ENCODE measurements around the gene OLFM2. TPM values are rescaled to one million over a fixed set of nuclear protein-coding genes. Genes with fewer than 3 reads are reported as not detected.

The OLFM2 gene
- total and polyA plus RNA-seq, 2 experiments from 2014 or later, result 58.1 to 117 TPM

GRCh38 chr19:9910625-9911024, 25.7 kb downstream of the OLFM2 start:
- DNase-seq (ENCODE audit: low spot score) (no peak), ATAC-seq (no peak)
- Histone ChIP-seq H2AFZ (no peak overlapping the region), H4K20me1 (replicated peaks; ENCODE audit: insufficient read depth) (peaks cover 38% of the 10 kb centered on the region), H3K27ac (ENCODE audit: low read depth) (no peak overlapping the region), H3K79me2 (replicated peaks; ENCODE audit: insufficient read depth) (peaks cover 60% of the 10 kb centered on the region), H3K4me3 (no peak overlapping the region), H3K4me2 (no peak overlapping the region), H3K36me3 (ENCODE audit: insufficient read depth) (no peaks in the 10 kb centered on the region), H3K9me2 (ENCODE audit: insufficient read depth) (no peaks in the 10 kb centered on the region), H3F3A (replicated peaks; ENCODE audit: low read depth) (0 out of 2 replicates have a peak, but pooled peaks cover 4% of the 10 kb centered on the region), H3K27me3 (ENCODE audit: insufficient read depth) (peaks cover 8% of the 10 kb centered on the region; the same call in 1 of the 2 replicates), H3K4me1 (ENCODE audit: insufficient read depth) (peaks cover 15% of the 10 kb centered on the region)
- Mint-ChIP-seq H3K4me3 (no peak overlapping the region), H3K27ac (no peak overlapping the region), H3K27me3 (ENCODE audit: insufficient read depth, low read depth, poor library complexity) (peaks cover 9% of the 10 kb centered on the region), H3K4me1 (peaks cover 10% of the 10 kb centered on the region), H3K36me3 (ENCODE audit: low read depth) (peaks cover 8% of the 10 kb centered on the region), H3K9me3 (no peaks in the 10 kb centered on the region; the same call in 2 of the 3 replicates)
- TF ChIP-seq ZNF114 (CRISPR knock-in tag; IDR thresholded peaks at IDR 0.05), result no peak

- Mint-ChIP-seq H3K27me3 (ENCODE audit: insufficient read depth, low read depth, poor library complexity) (peaks cover 7% of the 10 kb centered on the region), H3K36me3 (ENCODE audit: low read depth) (peaks cover 8% of the 10 kb centered on the region), H3K9me3 (no peaks in the 10 kb centered on the region; the same call in 2 of the 3 replicates), H3K27ac (no peak overlapping the region), H3K4me3 (no peak overlapping the region), H3K4me1 (peaks cover 8% of the 10 kb centered on the region)
- H3K27me3 ChIP-seq (ENCODE audit: insufficient read depth), result peaks cover 8% of the 10 kb centered on the region; the same call in 1 of the 2 replicates
- H3K79me2 ChIP-seq (replicated peaks; ENCODE audit: insufficient read depth), result peaks cover 66% of the 10 kb centered on the region
- no peaks in the 10 kb centered on the region for H3K36me3 ChIP-seq (ENCODE audit: insufficient read depth)
- H3F3A ChIP-seq (replicated peaks; ENCODE audit: low read depth), result no peaks in the 10 kb centered on the region
- ATAC-seq (no peak), DNase-seq (ENCODE audit: low spot score) (no peak)
- H2AFZ ChIP-seq, result no peak overlapping the region
- no peaks in the 10 kb centered on the region for H3K9me2 ChIP-seq (ENCODE audit: insufficient read depth)
- no peak overlapping the region for H3K4me2 ChIP-seq
- H4K20me1 ChIP-seq (replicated peaks; ENCODE audit: insufficient read depth), result peaks cover 38% of the 10 kb centered on the region
- no peak overlapping the region for H3K27ac ChIP-seq (ENCODE audit: low read depth)
- peaks cover 11% of the 10 kb centered on the region for H3K4me1 ChIP-seq (ENCODE audit: insufficient read depth)
- no peak overlapping the region for H3K4me3 ChIP-seq
- TF ChIP-seq ZNF331 (CRISPR knock-in tag; IDR thresholded peaks at IDR 0.05; ENCODE audit: low read depth) (no peak), EZH2 (IDR thresholded peaks at IDR 0.05; ENCODE audit: low read depth, unreplicated experiment) (no peak), ZNF114 (CRISPR knock-in tag; IDR thresholded peaks at IDR 0.05) (no peak), STAT1 (IDR thresholded peaks at IDR 0.05; ENCODE audit: unreplicated experiment) (no peak), NANOG (IDR thresholded peaks at IDR 0.05; ENCODE audit: borderline replicate concordance) (no peak), JUNB (IDR thresholded peaks at IDR 0.05; ENCODE audit: unreplicated experiment) (no peak), CREB1 (CRISPR knock-in tag; IDR thresholded peaks at IDR 0.05; ENCODE audit: low read depth) (no peak), POLR2AphosphoS5 (IDR thresholded peaks at IDR 0.05; ENCODE audit: low read depth) (no peak)
- TF ChIP-seq, protein P1, sequence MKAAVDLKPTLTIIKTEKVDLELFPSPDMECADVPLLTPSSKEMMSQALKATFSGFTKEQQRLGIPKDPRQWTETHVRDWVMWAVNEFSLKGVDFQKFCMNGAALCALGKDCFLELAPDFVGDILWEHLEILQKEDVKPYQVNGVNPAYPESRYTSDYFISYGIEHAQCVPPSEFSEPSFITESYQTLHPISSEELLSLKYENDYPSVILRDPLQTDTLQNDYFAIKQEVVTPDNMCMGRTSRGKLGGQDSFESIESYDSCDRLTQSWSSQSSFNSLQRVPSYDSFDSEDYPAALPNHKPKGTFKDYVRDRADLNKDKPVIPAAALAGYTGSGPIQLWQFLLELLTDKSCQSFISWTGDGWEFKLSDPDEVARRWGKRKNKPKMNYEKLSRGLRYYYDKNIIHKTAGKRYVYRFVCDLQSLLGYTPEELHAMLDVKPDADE (IDR thresholded peaks at IDR 0.05), result no peak
- TF ChIP-seq, protein P2, sequence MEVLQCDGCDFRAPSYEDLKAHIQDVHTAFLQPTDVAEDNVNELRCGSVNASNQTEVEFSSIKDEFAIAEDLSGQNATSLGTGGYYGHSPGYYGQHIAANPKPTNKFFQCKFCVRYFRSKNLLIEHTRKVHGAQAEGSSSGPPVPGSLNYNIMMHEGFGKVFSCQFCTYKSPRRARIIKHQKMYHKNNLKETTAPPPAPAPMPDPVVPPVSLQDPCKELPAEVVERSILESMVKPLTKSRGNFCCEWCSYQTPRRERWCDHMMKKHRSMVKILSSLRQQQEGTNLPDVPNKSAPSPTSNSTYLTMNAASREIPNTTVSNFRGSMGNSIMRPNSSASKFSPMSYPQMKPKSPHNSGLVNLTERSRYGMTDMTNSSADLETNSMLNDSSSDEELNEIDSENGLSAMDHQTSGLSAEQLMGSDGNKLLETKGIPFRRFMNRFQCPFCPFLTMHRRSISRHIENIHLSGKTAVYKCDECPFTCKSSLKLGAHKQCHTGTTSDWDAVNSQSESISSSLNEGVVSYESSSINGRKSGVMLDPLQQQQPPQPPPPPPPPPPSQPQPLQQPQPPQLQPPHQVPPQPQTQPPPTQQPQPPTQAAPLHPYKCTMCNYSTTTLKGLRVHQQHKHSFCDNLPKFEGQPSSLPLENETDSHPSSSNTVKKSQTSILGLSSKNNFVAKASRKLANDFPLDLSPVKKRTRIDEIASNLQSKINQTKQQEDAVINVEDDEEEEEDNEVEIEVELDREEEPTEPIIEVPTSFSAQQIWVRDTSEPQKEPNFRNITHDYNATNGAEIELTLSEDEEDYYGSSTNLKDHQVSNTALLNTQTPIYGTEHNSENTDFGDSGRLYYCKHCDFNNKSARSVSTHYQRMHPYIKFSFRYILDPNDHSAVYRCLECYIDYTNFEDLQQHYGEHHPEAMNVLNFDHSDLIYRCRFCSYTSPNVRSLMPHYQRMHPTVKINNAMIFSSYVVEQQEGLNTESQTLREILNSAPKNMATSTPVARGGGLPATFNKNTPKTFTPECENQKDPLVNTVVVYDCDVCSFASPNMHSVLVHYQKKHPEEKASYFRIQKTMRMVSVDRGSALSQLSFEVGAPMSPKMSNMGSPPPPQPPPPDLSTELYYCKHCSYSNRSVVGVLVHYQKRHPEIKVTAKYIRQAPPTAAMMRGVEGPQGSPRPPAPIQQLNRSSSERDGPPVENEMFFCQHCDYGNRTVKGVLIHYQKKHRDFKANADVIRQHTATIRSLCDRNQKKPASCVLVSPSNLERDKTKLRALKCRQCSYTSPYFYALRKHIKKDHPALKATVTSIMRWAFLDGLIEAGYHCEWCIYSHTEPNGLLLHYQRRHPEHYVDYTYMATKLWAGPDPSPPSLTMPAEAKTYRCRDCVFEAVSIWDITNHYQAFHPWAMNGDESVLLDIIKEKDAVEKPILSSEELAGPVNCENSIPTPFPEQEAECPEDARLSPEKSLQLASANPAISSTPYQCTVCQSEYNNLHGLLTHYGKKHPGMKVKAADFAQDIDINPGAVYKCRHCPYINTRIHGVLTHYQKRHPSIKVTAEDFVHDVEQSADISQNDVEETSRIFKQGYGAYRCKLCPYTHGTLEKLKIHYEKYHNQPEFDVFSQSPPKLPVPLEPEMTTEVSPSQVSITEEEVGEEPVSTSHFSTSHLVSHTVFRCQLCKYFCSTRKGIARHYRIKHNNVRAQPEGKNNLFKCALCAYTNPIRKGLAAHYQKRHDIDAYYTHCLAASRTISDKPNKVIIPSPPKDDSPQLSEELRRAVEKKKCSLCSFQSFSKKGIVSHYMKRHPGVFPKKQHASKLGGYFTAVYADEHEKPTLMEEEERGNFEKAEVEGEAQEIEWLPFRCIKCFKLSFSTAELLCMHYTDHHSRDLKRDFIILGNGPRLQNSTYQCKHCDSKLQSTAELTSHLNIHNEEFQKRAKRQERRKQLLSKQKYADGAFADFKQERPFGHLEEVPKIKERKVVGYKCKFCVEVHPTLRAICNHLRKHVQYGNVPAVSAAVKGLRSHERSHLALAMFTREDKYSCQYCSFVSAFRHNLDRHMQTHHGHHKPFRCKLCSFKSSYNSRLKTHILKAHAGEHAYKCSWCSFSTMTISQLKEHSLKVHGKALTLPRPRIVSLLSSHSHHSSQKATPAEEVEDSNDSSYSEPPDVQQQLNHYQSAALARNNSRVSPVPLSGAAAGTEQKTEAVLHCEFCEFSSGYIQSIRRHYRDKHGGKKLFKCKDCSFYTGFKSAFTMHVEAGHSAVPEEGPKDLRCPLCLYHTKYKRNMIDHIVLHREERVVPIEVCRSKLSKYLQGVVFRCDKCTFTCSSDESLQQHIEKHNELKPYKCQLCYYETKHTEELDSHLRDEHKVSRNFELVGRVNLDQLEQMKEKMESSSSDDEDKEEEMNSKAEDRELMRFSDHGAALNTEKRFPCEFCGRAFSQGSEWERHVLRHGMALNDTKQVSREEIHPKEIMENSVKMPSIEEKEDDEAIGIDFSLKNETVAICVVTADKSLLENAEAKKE (CRISPR knock-in tag; IDR thresholded peaks at IDR 0.05), result no peak
- TF ChIP-seq, protein P3, sequence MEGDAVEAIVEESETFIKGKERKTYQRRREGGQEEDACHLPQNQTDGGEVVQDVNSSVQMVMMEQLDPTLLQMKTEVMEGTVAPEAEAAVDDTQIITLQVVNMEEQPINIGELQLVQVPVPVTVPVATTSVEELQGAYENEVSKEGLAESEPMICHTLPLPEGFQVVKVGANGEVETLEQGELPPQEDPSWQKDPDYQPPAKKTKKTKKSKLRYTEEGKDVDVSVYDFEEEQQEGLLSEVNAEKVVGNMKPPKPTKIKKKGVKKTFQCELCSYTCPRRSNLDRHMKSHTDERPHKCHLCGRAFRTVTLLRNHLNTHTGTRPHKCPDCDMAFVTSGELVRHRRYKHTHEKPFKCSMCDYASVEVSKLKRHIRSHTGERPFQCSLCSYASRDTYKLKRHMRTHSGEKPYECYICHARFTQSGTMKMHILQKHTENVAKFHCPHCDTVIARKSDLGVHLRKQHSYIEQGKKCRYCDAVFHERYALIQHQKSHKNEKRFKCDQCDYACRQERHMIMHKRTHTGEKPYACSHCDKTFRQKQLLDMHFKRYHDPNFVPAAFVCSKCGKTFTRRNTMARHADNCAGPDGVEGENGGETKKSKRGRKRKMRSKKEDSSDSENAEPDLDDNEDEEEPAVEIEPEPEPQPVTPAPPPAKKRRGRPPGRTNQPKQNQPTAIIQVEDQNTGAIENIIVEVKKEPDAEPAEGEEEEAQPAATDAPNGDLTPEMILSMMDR (conservative IDR thresholded peaks at IDR 0.05; ENCODE audit: low read depth in 2 of 2), result no peak
These were observed 27.1 kb downstream of the OLFM2 start for GRCh38 chr19:9909251-9909650.
